GM18517 (cell line): ENCODE data around the gene PCAT7.
"Not testable (repeated sequence)": the region's sequence is repeated elsewhere in the genome, so short reads cannot be mapped to it uniquely, and the experiment has no call there.

Source experiments
- ATAC-seq: cut with Tn5 transposase; IDR thresholded peaks from one replicate; pipeline ENCODE4 v1.9.1; 2021; ENCODE audit warnings: mild to moderate bottlenecking, moderate library complexity; ENCODE audit not compliant: unreplicated experiment

PCAT7 gene

DNA sequence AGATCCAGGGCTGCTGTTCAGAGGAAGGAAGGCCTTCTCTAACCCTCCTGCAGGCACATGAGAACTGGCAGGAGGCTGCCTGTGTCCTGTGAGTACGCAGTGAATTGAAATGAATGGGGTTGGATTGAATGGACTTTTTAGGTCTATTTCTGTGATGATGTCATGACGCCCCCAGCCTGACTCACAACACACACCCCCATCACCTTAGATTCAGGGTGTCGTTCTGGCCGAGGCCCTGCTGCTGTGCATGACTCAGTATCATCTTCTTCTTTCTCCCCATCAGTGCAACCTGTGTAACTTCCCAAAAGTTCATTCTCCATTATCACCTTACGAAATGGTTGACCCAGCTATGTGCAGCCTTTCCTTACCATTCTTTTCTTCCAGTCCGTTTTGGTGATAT lies 5.4 kb downstream of the PCAT7 start:
- ATAC-seq, result no peak

DNA sequence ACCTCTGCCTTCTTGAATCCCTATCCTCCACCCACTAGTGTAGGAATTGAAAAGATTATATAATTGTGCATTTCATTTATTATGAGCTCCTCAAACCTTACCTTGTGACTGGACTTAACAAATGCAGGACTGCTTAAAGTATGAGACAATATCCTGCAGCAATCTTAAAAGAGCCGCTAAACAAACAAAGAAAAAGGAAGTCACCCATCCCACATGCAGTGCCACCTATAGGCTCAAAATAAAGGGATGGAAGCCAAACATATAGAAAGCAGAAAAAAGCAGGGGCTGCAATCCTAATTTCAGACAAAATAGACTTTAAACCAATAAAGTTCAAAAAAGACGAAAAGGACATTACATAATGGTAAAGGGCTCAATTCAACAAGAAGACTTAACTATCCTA lies 8.7 kb downstream of the PCAT7 start:
- no peak for ATAC-seq

DNA sequence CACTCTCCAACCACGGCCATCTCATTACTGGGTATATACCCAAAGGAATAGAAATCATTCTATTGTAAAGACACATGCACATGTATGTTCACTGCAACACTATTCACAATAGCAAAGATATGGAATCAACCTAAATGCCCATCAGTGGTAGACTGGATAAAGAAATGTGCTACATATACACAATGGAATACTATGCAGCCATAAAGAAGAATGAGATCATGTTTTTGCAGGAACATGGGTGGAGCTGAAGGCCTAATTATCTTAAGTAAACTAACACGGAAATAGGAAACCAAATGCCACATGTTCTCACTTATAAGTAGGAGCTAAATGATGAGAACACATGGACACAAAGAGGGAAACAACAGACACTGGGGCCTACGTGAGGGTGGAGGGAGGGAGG lies 9.4 kb downstream of the PCAT7 start:
- ATAC-seq, result not testable (repeated sequence)

DNA sequence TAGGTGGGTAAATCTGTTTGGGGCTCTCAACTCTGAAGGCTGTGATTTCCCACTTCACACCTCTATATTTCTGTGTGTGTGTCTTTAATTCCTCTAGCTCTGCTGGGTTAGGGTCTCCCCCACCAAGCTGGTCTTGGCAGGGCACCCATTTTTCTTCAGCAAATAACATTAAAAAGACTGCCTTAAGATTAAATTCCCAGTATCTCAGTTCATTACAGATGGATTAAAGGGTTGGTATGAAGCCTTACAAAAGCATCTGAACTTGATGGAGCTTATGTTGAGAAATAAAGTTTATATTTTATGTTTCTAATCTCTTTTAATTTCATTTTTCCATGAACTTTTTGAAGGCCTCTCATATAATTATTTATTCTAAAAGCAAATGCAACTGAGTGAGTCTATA lies 11.7 kb downstream of the PCAT7 start:
- ATAC-seq, result no peak

DNA sequence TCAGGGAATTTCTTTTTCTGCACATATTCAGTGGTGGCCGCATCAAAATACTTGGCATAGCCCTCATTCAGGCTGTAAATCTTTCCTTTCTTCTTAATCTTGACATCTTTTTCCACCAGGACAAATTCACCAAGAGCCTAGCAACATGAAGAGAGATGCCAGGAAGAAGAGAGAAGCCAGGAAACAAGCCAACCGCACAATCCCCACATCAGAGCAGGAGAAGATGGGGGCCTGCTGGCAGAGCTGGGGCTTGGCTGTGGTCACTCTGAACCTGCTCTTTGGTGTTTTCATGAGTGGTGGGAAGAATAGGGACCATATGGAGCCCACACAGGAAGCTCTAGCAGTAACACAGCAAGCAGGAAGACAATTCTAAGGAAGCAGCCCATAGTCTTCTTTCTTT lies 12.4 kb downstream of the PCAT7 start:
- no peak for ATAC-seq

DNA sequence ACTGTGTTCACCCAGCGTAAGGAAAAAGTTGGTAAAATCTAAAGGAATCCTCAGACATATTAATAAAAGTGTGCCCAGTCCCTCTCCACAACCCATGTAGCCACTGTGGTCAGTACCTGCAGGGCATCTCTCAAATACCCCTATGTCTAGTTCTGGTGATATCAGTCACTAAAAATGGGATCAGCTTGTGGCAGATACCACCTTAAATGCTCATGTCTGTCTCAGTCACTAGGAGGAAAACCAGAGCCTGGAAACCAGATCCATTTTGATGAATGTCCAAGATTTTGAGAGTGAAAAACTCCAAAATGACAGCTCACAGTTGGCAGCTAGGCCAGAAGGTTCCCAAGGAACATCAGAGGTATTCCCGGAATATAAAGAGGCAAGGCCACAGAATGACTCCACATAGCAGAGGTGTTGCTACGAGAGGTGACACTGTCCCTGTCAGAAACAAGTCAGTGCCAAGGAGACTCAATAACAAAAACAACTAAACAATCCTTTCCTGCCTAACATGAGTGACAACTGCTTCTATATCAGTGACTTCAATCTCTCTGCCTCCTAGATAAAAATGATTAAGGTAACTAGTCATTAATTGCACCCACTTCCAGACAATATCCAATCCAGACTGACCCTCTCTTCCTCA lies 13.5 kb downstream of the PCAT7 start:
- ATAC-seq, result no peak

DNA sequence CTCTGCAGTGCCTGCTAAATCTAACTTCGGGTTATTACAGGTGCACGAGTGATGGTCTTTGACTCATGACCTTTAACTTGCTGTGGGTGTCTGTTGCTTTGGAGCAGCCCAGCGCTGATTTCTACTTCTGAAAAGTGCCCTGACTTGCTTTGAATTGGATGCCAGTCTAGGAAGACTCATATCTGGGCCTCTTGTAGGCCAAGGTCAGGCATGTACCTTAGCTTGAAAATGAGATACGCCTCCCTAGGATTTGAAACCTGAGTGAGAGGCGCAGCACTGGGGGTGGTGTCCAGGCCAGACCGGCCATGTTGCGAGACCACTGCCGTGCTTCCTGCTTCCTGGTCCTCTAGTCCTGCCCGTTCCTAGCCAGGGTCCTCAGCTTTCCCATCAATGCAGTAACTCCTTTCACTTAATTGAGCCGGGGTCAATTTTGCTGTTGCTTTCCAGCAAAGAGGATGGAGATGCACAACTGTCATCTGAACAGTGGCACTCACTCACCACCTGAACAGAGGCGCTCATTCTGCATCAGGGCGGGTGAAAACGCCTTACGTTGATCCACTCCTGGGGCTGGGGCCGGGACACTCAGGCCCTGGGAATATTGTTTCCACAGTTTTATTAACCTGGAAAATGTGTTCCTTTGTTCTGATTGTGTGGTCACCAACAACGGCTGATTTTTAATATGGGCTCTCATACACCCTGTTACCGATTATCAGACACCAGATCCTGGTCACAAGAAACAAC lies 14.3 kb downstream of the PCAT7 start:
- no peak for ATAC-seq

DNA sequence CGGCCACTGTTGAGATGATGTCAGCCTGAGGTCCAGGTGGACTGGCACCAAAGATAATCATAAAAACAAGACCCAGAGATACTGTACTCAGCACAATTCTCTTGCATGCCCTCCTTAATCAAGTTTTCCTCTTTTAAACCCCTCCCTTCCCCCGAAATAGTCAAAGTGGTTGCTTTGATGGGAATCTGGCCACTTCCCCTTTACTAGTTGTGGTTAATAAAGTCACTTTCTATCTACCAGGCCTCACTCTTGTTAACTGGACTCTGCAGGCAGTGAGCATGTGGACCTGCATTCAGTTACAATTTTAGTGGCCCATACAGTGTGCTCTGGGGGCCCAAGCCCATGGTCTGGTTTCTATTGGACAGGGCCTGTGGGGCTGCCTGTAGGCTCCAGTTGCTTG lies 21.2 kb downstream of the PCAT7 start:
- no peak for ATAC-seq

DNA sequence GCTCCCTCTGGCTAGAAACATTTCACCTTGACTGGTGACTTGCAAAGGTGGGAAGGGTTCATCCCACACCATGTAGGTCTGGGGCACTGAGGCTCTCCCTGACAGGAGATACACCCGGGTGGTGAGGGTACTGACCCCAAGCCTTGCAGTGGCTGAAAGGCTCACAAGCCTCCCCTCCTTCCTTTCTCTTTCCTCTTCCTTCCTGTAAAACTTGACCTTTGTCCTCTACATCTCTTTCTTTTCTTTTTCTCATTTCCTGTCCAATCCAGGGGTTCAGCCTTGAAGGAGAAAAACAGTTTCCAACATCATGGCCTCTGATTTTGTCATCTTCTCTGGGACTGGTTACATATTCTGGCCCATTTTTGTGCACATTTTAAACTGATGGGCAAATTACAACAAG lies 22.2 kb downstream of the PCAT7 start:
- ATAC-seq, result no peak

DNA sequence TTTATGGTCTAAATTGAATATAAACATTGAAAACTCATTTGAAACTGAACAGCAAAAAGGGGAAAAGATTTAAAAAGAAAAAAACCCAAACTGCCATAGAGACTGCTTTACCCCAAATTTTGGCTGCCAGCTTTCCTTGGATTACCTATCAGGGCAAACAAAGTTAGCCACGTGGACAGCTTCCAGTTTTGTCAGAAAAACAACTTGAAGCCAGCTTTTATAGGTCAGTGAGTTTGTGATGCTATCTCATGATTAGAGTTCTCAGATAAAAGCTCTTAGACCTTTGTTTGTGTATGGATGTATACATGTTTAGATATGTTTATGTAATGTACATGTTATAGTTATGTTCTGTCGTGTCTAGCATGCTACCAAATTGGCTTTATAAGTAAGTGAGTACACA lies 22.7 kb downstream of the PCAT7 start:
- no peak for ATAC-seq

DNA sequence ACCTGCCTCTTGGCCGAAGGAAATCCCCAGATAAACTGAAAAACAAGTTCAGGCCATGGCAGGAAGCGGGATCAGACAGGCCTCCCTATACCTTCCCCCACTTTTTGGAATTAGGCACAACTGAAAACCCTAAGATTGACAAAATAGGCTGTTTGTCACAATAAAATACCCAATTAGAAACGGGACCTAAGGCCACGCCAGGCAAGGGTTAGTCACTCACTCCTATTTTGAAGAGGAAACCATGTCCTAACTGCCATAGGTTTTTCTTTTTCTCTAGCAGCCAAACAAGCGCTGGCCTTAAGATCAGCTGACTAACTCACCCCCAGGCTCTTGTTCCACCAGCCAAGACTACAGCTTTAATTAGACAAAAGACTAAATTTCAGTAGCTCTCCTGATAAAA lies 26.8 kb downstream of the PCAT7 start:
- no peak for ATAC-seq

DNA sequence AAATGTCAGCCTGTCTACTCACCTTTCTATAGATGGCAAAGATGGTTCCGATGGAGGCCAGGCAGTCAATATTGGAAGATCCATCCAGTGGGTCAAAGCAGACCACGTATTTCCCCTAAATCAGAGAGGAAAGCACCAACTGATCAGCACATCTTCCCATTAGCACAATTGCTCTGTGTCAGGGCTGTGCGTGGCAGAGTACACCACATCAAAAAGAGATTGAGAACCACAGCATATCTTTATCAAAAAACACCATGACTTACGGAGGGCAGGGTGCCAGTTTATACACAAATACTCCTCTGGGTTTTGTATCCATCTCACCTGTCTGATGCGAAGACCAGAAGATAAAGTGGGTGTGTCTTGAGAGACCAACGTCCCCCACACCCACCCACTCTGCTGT lies 29.7 kb downstream of the PCAT7 start:
- ATAC-seq, result no peak

DNA sequence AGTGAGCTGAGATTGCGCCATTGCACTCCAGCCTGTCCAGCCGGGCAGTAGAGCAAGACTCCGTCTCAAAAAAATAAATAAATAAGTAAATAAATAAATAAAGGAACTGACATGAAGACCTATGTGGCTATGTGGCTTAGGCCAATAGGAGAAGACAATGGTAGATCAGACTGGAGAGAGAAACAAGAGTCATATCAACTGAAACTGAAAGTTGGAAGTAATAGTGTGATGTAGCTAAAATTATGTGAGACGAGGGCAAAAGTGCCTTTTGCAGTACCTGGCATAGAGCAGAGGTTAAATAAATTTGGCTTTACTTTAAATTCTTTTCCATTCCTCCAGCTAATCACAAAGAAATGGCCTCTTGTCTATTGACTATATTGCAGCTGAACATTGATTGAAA lies 31.4 kb downstream of the PCAT7 start:
- ATAC-seq, result no peak

DNA sequence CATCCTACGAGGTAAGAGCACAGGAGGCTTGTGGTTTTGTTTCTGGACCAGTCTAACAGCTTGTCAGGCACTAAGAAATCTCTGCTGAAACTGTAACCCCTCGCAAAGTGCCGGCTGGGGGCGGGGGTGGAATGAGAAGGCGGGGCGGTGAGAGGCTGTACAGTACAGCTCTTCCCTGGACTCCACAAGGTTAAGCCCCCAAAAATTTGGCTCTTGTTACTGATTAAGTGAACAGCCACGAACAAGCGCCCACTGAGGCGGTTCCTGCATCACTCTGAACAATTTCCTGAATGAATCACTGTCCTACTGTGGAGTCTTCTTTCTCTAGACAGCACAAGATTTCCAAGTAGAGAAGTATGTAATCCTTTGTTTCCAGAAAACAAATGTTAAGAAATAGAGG lies 31.9 kb downstream of the PCAT7 start:
- no peak for ATAC-seq

DNA sequence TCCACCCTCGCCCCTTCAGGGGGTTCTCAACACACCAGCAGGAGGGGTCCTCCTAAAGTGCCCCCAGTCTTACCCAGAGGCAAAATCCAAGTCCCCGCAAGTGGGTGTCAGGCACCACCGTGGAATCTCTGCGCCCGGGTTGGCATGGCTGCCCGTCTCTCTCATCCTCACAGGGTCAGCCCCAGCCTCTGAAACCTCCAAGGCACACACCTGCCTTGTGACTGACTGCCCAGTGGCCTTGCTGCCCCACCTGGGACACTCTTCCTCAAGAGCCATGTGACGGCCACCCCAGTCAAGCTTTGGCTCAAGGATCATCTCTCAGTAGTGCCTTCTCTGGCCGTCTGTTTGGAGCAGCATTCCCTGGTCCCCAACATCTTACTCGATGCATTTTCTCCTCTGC lies 33.8 kb downstream of the PCAT7 start:
- no peak for ATAC-seq

DNA sequence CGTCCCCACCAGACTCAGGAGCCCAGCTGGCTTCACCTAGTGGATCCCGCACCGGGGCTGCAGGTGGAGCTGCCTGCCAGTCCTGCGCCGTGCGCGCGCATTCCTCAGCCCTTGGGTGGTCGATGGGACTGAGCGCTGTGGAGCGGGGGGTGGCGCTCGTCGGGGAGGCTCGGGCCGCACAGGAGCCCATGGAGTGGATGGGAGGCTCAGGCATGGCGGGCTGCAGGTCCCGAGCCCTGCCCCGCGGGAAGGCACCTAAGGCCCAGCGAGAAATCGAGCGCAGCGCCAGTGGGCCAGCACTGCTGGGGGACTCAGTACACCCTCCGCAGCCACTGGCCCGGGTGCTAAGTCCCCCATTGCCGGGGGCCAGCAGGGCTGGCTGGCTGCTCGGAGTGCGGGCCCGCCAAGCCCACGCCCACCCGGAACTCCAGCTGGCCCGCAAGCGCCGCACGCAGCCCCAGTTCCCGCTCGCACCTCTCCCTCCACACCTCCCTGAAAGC lies 36.2 kb downstream of the PCAT7 start:
- ATAC-seq, result not testable (repeated sequence)

DNA sequence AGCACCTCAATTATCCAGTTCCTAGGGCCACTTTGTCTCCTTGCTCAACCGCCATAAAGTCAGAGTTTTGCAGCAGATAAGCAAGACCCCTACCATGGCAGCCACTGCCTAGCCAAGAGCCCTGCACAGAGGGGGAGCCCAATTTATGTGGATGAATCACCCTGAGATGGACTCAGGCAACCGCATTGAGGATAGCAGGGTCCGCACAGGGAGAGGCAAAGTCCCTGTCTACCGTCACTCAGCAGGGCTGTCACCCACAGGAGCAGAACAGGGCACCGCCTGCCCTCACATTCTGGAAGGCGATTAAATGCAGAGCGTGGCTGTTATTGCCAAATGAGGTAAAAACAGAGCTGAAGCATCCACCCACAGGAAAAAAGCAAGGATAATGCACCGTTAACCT lies 37.0 kb downstream of the PCAT7 start:
- ATAC-seq, result no peak

DNA sequence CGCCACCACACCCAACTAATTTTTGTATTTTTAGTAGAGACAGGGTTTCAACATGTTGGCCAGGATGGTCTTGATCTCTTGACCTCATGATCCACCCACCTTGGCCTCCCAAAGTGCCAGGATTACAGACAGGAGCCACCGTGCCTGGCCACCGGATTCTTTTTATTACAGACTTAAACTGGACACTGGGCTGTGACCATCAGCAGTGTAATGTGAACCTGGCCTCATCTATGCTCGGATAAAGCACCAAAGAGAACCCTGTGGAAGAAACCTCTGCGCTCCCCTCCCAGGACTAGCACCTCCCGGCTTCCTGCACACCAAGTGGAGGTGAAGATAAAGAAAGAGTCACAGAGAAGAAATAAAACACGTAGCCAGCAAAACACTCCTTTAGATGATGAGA lies 37.8 kb downstream of the PCAT7 start:
- ATAC-seq, result not testable (repeated sequence)

DNA sequence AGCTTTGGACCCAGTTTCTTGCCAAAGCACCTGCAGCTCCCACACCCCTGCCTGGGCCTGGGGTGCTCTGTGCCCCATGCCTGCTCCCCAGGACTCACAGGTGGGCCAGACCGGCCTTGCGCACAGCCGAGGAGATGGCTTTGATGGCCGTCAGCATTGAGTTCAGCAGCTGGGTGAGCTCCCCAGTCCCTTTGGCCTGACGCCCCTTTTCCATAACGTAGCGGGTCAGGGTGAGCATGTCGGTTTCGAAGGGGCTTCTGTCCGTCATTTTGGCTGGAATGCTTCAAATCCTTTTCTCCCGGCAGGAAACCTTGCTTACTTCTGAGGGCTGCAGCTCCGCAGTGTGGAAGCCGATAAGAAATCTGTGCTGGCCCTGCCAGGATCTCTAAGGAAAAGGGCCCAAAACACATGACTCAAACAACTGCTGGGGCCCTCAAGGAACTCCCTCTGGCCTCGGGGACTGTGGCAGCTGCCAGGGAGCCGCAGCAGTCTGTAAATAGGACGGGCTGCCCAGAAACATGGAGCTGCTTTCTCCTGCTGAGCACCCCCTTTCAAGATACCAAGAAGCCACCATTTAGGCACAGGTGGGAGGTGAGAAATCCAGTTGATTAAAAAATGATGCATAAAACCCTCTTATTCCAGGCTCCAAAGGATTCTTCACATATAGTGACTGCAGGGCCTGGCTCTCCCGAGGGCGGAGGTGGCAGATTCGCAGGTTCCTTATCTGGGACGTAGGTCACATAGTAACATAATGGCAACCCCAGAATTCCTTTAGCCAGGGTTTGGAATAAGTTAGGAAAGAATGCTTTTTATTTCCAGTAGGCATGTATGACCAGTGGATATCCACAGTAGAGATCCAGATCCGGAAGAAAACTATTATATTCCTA lies 38.8 kb downstream of the PCAT7 start, which contains the start of gene FBP2:
Gene FBP2 (minus strand): TSS at position 366 of the 887 bp plus-strand sequence. CDS start 98 bp downstream, at position 268.
- ATAC-seq, result no peak

DNA sequence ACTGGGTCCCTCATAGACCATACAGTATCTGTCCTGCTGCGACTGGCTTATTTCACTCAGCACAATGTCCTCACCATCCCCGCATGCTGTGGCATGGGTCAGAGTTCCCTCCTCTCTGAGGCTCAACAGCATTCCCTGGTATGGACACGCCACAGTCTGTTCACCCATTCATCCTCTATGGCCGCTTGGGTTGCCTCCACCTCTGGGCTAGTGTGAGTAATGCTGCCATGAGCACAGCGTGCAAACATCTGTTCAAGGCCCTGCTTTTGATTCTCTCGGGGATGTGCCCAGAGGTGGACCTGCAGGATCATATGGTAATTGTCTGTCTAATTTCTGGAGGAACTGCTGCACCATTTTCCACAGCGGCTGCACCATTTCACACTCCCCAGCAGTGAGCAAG lies 44.2 kb downstream of the PCAT7 start:
- no peak for ATAC-seq

DNA sequence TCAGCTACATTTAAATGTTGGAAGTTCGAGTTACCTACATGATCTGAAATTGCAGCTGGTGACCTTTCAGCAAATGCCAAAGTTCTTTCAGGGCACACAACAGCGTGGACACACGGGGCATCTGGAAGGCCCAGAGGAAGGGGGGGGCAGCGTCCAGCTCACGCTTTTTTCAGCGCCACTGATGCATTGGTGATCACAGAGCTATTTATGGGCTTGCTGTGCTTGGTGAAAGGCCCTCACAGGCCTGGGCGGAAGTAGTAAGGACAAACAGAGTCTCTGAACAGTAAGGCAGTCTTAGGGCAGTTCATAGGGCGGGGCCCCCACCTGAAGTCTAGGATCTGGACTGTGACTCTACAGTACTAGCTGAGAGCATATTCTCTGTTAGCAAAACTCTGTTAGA lies 45.4 kb downstream of the PCAT7 start:
- ATAC-seq, result no peak

DNA sequence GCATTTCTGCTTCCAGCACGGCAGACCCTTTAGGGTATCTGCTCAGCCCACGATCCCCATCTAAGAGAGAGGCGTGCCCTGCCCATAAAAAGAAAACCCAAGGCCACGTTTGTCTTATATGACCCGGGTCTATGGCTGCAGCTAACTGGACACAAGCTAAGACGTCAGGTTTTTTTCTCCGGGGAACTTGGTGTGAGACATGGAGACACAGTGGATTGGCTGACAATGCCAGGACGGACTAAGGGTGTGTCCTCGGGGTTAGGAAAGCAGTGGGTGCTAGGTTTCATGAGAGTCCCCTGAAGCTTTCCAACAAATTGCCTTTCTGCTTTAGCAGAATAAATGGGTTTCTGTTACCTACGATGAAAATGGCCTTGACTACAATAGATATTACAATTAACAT lies 45.8 kb downstream of the PCAT7 start:
- no peak for ATAC-seq
